ENCODE data around the gene CMTM5.
"Not testable (repeated sequence)": the region's sequence is repeated elsewhere in the genome, so short reads cannot be mapped to it uniquely, and the experiment has no call there.

CMTM5 gene

DNA sequence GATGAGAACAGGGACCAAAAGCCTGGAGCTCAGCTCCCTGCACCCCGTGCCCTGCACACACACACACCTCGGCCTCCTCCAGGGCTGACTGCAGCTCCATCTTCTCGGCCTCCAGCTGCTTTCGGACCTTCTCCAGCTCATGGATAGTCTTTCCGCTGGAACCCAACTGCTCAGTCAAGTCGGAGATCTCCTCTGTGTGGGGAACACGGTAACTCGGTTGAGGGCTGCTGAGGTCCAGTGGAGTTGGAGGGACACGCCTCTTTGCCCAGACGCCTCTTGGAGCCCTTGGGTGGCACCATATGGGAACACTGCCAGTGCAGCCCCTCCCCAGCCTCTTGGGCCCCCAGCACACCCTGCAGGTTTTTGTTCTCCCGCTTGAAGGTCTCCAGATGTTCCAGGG, 40.0 kb downstream of the CMTM5 start:
- no peak for DNase-seq

DNA sequence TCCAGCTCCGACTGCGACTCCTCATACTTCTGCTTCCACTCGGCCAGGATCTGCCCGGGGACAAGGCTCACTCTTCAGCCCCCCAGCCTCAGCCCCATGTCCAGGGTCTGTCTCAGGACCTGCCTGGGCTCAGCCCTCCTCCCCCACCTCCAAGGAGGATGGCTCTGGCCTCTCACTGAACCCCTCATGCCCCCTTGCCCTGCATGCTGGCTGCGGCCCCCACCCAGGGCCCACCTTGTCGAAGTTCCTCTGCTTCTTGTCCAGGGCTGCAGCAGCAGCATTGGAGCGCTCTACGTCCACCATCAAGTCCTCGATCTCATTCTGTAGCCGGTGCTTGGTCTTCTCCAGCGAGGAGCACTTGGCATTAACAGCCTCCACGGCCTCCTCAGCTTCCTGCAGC, 40.4 kb downstream of the CMTM5 start:
- DNase-seq = not testable (repeated sequence)

DNA sequence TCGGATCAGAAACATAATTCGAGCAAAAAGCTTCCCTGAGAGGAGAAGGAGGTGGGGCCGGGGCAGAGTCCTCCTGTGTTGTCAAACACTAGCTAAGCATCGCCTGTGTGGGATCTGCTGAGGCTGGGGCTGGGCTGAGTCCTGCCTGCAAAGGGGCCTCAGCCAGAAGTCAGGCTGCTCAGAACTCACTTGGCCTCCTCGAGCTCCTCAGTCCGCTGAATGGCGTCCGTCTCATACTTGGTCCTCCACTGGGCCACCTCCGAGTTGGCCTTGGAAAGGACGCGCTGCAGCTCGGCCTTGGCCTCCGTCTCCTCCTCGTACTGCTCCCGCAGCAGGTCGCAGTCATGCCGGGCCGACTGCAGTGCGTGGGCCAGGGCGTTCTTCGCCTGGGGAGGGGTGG, 41.2 kb downstream of the CMTM5 start:
- DNase-seq = no peak

- DNase-seq = not testable (repeated sequence)
Observed at GRCh38 chr14:23419646-23420045, 42.8 kb downstream of the CMTM5 start.

GRCh38 chr14:23421594-23421993, 44.7 kb downstream of the CMTM5 start:
- DNase-seq = no peak

GRCh38 chr14:23423657-23424056, 46.8 kb downstream of the CMTM5 start:
- DNase-seq = no peak

- DNase-seq = no peak
Observed at GRCh38 chr14:23425169-23425568, 48.3 kb downstream of the CMTM5 start.

DNA sequence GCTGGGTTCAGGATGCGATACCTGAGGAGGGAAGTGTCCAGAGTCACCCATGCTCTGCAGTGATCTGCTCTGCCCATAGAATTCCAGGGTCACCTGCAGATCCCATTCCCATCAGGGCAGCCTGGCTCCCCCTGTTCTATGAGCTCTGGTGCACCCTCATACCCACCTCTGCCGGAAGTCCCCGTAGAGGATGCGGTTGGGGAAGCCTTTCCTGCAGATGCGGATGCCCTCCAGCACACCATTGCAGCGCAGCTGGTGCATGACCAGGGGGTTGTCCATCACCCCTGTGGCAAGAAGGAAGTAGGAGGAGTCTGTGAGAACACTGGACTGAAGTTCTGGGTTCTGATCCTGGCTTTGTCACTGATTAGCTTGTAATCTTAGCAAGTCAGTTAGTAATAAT, 49.0 kb downstream of the CMTM5 start:
- DNase-seq = not testable (repeated sequence)

- no peak for DNase-seq
Observed at GRCh38 chr14:23428686-23429495, 52.0 kb downstream of the CMTM5 start.

All from CD4-positive, alpha-beta T cell treated with Interleukin-17A for 1 hour (primary cell).